Measurements from ENCODE around the gene LY6G5C.

LY6G5C gene

GRCh38 chr6:31680226-31681134, at the start of gene LY6G5C:
Gene LY6G5C, minus strand, starts transcription at chr6:31681067. Its CDS starts 694 bp downstream, at chr6:31680373.
- peak; percentile 96 for DNase-seq

- no peak for DNase-seq
Observed at GRCh38 chr6:31729979-31730630, 49.2 kb upstream of the LY6G5C start.

GRCh38 chr6:31729515-31729978, 48.7 kb upstream of the LY6G5C start:
- DNase-seq, result no peak

- no peak for DNase-seq
Observed at GRCh38 chr6:31728767-31729514, 48.1 kb upstream of the LY6G5C start, which contains the start of gene DDAH2. Gene DDAH2, minus strand, starts transcription at chr6:31729299. Its CDS starts 138 bp downstream, at chr6:31729161.

GRCh38 chr6:31727717-31728671, 47.1 kb upstream of the LY6G5C start:
- no peak for DNase-seq

GRCh38 chr6:31727034-31727716, 46.3 kb upstream of the LY6G5C start:
- no peak for DNase-seq

- DNase-seq, result no peak
Observed at GRCh38 chr6:31725502-31726350, 44.9 kb upstream of the LY6G5C start.

GRCh38 chr6:31723980-31724691, 43.3 kb upstream of the LY6G5C start:
- DNase-seq, result no peak

GRCh38 chr6:31723245-31723979, 42.5 kb upstream of the LY6G5C start, which contains the start of gene MPIG6B:
Gene MPIG6B, plus strand, starts transcription at chr6:31723373. Its CDS starts 11 bp downstream, at chr6:31723384.
- no peak for DNase-seq

- no peak for DNase-seq
Observed at GRCh38 chr6:31722173-31722572, 41.3 kb upstream of the LY6G5C start.

GRCh38 chr6:31721351-31722020, 40.6 kb upstream of the LY6G5C start, which contains the start of gene LY6G6C:
Gene LY6G6C, minus strand, starts transcription at chr6:31721746. Its CDS starts 67 bp downstream, at chr6:31721679.
- no peak for DNase-seq

GRCh38 chr6:31720196-31720770, 39.4 kb upstream of the LY6G5C start:
- no peak for DNase-seq

- peak; percentile 18 for DNase-seq
Observed at GRCh38 chr6:31719001-31719400, 38.1 kb upstream of the LY6G5C start.

GRCh38 chr6:31718265-31718664, 37.4 kb upstream of the LY6G5C start:
- peak; percentile 98 for DNase-seq

GRCh38 chr6:31717499-31718222, 36.8 kb upstream of the LY6G5C start:
- DNase-seq, result peak; percentile 57

GRCh38 chr6:31715022-31715958, 34.4 kb upstream of the LY6G5C start, which contains the start of gene LY6G6D:
Gene LY6G6D, plus strand, starts transcription at chr6:31715348. Its CDS starts 8 bp downstream, at chr6:31715356.
- no peak for DNase-seq

All from NCI-H510A treated with DMSO at 0.1 percent for 48 hours (cell line).